ENCODE data around the gene IL15.
"Not testable (repeated sequence)": the region's sequence is repeated elsewhere in the genome, so short reads cannot be mapped to it uniquely, and the experiment has no call there.

Gene IL15

GRCh38 chr4:141609243-141609642 is 27.1 kb upstream of the IL15 start:
- no peak for TF ChIP-seq CTCF (IDR thresholded peaks at IDR 0.05)
- H3K4me3 ChIP-seq (ENCODE audit: low read depth in 1 of 2, low read length in 1 of 2): no peak overlapping the region
- H3K27me3 ChIP-seq: no peaks in the 10 kb centered on the region
- no peak overlapping the region for H3K27ac ChIP-seq
- no peaks in the 10 kb centered on the region for H3K9me3 ChIP-seq
- no peaks in the 10 kb centered on the region for H3K4me1 ChIP-seq (ENCODE audit: control insufficient read depth in 1 of 2, insufficient read depth in 1 of 2, low read depth in 1 of 2, low read length in 1 of 2)
- H3K36me3 ChIP-seq: no peaks in the 10 kb centered on the region

GRCh38 chr4:141610365-141610764 is 26.0 kb upstream of the IL15 start:
- Histone ChIP-seq H3K36me3 (no peaks in the 10 kb centered on the region), H3K9me3 (no peaks in the 10 kb centered on the region), H3K27me3 (no peaks in the 10 kb centered on the region), H3K4me1 (ENCODE audit: control insufficient read depth in 1 of 2, insufficient read depth in 1 of 2, low read depth in 1 of 2, low read length in 1 of 2) (no peaks in the 10 kb centered on the region), H3K27ac (no peak overlapping the region), H3K4me3 (ENCODE audit: low read depth in 1 of 2, low read length in 1 of 2) (no peak overlapping the region)
- TF ChIP-seq CTCF (IDR thresholded peaks at IDR 0.05): no peak

- H3K9me3 ChIP-seq: no peaks in the 10 kb centered on the region
- no peaks in the 10 kb centered on the region for H3K4me1 ChIP-seq (ENCODE audit: control insufficient read depth in 1 of 2, insufficient read depth in 1 of 2, low read depth in 1 of 2, low read length in 1 of 2)
- H3K36me3 ChIP-seq: no peaks in the 10 kb centered on the region
- no peak overlapping the region for H3K27ac ChIP-seq
- no peaks in the 10 kb centered on the region for H3K27me3 ChIP-seq
- TF ChIP-seq CTCF (IDR thresholded peaks at IDR 0.05): no peak
- H3K4me3 ChIP-seq (ENCODE audit: low read depth in 1 of 2, low read length in 1 of 2): no peak overlapping the region
Observed at GRCh38 chr4:141614878-141615586, 21.4 kb upstream of the IL15 start.

- not testable (repeated sequence) for H3K27me3 ChIP-seq; H3K4me1 ChIP-seq (ENCODE audit: control insufficient read depth in 1 of 2, insufficient read depth in 1 of 2, low read depth in 1 of 2, low read length in 1 of 2); H3K36me3 ChIP-seq; H3K4me3 ChIP-seq (ENCODE audit: low read depth in 1 of 2, low read length in 1 of 2); H3K9me3 ChIP-seq; H3K27ac ChIP-seq
Observed at GRCh38 chr4:141615587-141615918, 20.8 kb upstream of the IL15 start.

- Histone ChIP-seq H3K27ac (no peak overlapping the region), H3K4me1 (ENCODE audit: control insufficient read depth in 1 of 2, insufficient read depth in 1 of 2, low read depth in 1 of 2, low read length in 1 of 2) (no peaks in the 10 kb centered on the region), H3K36me3 (no peaks in the 10 kb centered on the region), H3K27me3 (no peaks in the 10 kb centered on the region), H3K9me3 (no peaks in the 10 kb centered on the region), H3K4me3 (ENCODE audit: low read depth in 1 of 2, low read length in 1 of 2) (no peak overlapping the region)
- no peak for TF ChIP-seq CTCF (IDR thresholded peaks at IDR 0.05)
Observed at GRCh38 chr4:141620715-141621114, 15.7 kb upstream of the IL15 start.

GRCh38 chr4:141625023-141625422 is 11.4 kb upstream of the IL15 start:
- Histone ChIP-seq H3K4me1 (ENCODE audit: control insufficient read depth in 1 of 2, insufficient read depth in 1 of 2, low read depth in 1 of 2, low read length in 1 of 2) (no peaks in the 10 kb centered on the region), H3K27ac (no peak overlapping the region), H3K4me3 (ENCODE audit: low read depth in 1 of 2, low read length in 1 of 2) (no peak overlapping the region), H3K9me3 (no peaks in the 10 kb centered on the region), H3K27me3 (no peaks in the 10 kb centered on the region), H3K36me3 (no peaks in the 10 kb centered on the region)
- no peak for TF ChIP-seq CTCF (IDR thresholded peaks at IDR 0.05)

Data from neutrophil (primary cell).